ENCODE data around the gene PRRC2B. TPM values are rescaled to one million over a fixed set of nuclear protein-coding genes. Genes with fewer than 3 reads are reported as not detected.
A peak's percentile ranks its signal among the peaks of the same experiment; 100 is the strongest.

The PRRC2B gene
- total and polyA plus RNA-seq, 8 donors: 26.3 to 251 (median 71.8) TPM

- Histone ChIP-seq H3K9me3 (no peaks in the 10 kb centered on the region), H3K27ac (no peak overlapping the region), H3K4me3 (no peak overlapping the region), H3K36me3 (peaks cover 43 to 69% (median 66%) of the 10 kb centered on the region in 4 donors), H3K27me3 (no peaks in the 10 kb centered on the region), H3K4me1 (peaks cover 15 to 23% (median 20%) of the 10 kb centered on the region in 4 donors)
- TF ChIP-seq EP300 (IDR thresholded peaks at IDR 0.05) (no peak), CTCF (IDR thresholded peaks at IDR 0.05) (no peak), POLR2AphosphoS5 (IDR thresholded peaks at IDR 0.05) (no peak), POLR2A (IDR thresholded peaks at IDR 0.05) (no peak)
- intact Hi-C loops (cut with DNase I; ENCODE audit: low total_unique reads): no loop called here
- no peak for DNase-seq
- 89 to 97% (median 92%) methylated on average over 7 of the region's 7 CpGs for WGBS, 5 donors
Measured at GRCh38 chr9:131528186-131528585, 134.3 kb downstream of the PRRC2B start.

- Histone ChIP-seq H3K27ac (no peak overlapping the region), H3K4me3 (no peak overlapping the region), H3K27me3 (no peaks in the 10 kb centered on the region), H3K4me1 (peaks cover 15 to 23% (median 20%) of the 10 kb centered on the region in 4 donors), H3K9me3 (no peaks in the 10 kb centered on the region), H3K36me3 (peaks cover 43 to 61% (median 58%) of the 10 kb centered on the region in 4 donors)
- WGBS, 5 donors: 94 to 97% (median 96%) methylated on average over 16 to 35 of the region's 35 CpGs
- TF ChIP-seq EP300 (IDR thresholded peaks at IDR 0.05) (no peak), POLR2A (IDR thresholded peaks at IDR 0.05) (no peak), CTCF (IDR thresholded peaks at IDR 0.05) (no peak), POLR2AphosphoS5 (IDR thresholded peaks at IDR 0.05) (no peak)
- DNase-seq: no peak
- intact Hi-C loops (cut with DNase I; ENCODE audit: low total_unique reads): no loop called here
Measured at GRCh38 chr9:131528886-131529505, 135.1 kb downstream of the PRRC2B start.

GRCh38 chr9:131529597-131530545 lies 136.0 kb downstream of the PRRC2B start:
- no peaks in the 10 kb centered on the region for H3K27me3 ChIP-seq
- H3K4me3 ChIP-seq: peak overlapping the region; percentile 71 to 100 (median 98)
- peak overlapping the region in 4 of 5 donors; percentile 77 to 88 (median 82) for H3K27ac ChIP-seq
- DNase-seq: no peak
- WGBS, 5 donors: 45 to 53% (median 49%) methylated on average over 14 to 24 of the region's 24 CpGs
- H3K4me1 ChIP-seq: peaks cover 15 to 28% (median 25%) of the 10 kb centered on the region in 4 donors
- peaks cover 43 to 52% (median 50%) of the 10 kb centered on the region in 4 donors for H3K36me3 ChIP-seq
- intact Hi-C loops (cut with DNase I; ENCODE audit: low total_unique reads): no loop called here
- TF ChIP-seq POLR2AphosphoS5 (IDR thresholded peaks at IDR 0.05): no peak
- no peak for TF ChIP-seq EP300 (IDR thresholded peaks at IDR 0.05)
- TF ChIP-seq POLR2A (IDR thresholded peaks at IDR 0.05): no peak
- no peak for TF ChIP-seq CTCF (IDR thresholded peaks at IDR 0.05)
- no peaks in the 10 kb centered on the region for H3K9me3 ChIP-seq

- TF ChIP-seq CTCF (IDR thresholded peaks at IDR 0.05) (peak in 3 of 7 experiments; percentile 8 to 14 (median 12)), POLR2A (IDR thresholded peaks at IDR 0.05) (no peak), POLR2AphosphoS5 (IDR thresholded peaks at IDR 0.05) (no peak)
- intact Hi-C loops (cut with DNase I; ENCODE audit: low total_unique reads): no loop called here
- 2 to 8% (median 4%) methylated on average over 6 to 24 of the region's 29 CpGs for WGBS, 5 donors
- DNase-seq: peak; percentile 34 to 56
- no peaks in the 10 kb centered on the region for H3K9me3 ChIP-seq
- H3K36me3 ChIP-seq: peaks cover 36 to 45% (median 43%) of the 10 kb centered on the region in 4 donors
- no peaks in the 10 kb centered on the region for H3K27me3 ChIP-seq
- peak overlapping the region in 4 of 5 donors; percentile 77 to 88 (median 82) for H3K27ac ChIP-seq
- H3K4me1 ChIP-seq: peaks cover 15 to 34% (median 29%) of the 10 kb centered on the region in 4 donors
- H3K4me3 ChIP-seq: peak overlapping the region; percentile 71 to 100 (median 98)
Measured at GRCh38 chr9:131530546-131530919, 136.6 kb downstream of the PRRC2B start.

Data from stomach (tissue), 9 donors.